ENCODE data around the gene ZNF92. TPM values are rescaled to one million over a fixed set of nuclear protein-coding genes. Genes with fewer than 3 reads are reported as not detected.

ZNF92 gene
- 4.8 and 5.2 TPM in 2 replicates for total RNA-seq

GRCh38 chr7:65373608-65374351 is at the start of gene ZNF92:
Gene ZNF92 (plus strand): TSS chr7:65373855. CDS start chr7:65373998, 143 bp downstream.

Data from bronchus fibroblast of lung (primary cell).